HepG2 (cell line): ENCODE data around the gene HDHD3. TPM values are rescaled to one million over a fixed set of nuclear protein-coding genes. Genes with fewer than 3 reads are reported as not detected.

Experiments used
- EP300 ChIP-seq, 3 experiments: sonication (generic) in 1 of 3; formaldehyde crosslinking in 1 of 3; IDR thresholded peaks; 2 replicates each; pipeline versions ENCODE4 v1.5.1 to v1.6.1; 2011 to 2020; ENCODE audit warnings: low read depth in 2 of 3, low read length in 2 of 3, borderline replicate concordance in 1 of 3, improper control_type of control experiment in 1 of 3, mild to moderate bottlenecking in 1 of 3, missing genetic modification reagents in 1 of 3, moderate library complexity in 1 of 3
- KLF16 ChIP-seq, 2 experiments: sonication (generic) in 1 of 2; formaldehyde crosslinking in 1 of 2; IDR thresholded peaks; 2 replicates each; pipeline versions ENCODE4 v1.6.1 to v1.8.0; 2016 to 2023; ENCODE audit warnings: missing genetic modification reagents in 2 of 2, missing compliant biosample characterization in 1 of 2
- ZNF10 ChIP-seq: sonication (generic); formaldehyde crosslinking; IDR thresholded peaks from 2 replicates; pipeline ENCODE4 v1.4.0; 2020; ENCODE audit warnings: mild to moderate bottlenecking, low read depth, missing genetic modification reagents, borderline replicate concordance
- ZNF225 ChIP-seq: sonication (generic); formaldehyde crosslinking; IDR thresholded peaks from 2 replicates; pipeline ENCODE4 v1.4.0; 2020; ENCODE audit warnings: mild to moderate bottlenecking, missing genetic modification reagents
- ZNF318 ChIP-seq: sonication (generic); formaldehyde crosslinking; IDR thresholded peaks from 2 replicates; pipeline ENCODE4 v1.4.0; 2020; ENCODE audit warnings: mild to moderate bottlenecking, missing genetic modification reagents
- ZNF546 ChIP-seq: sonication (generic); formaldehyde crosslinking; conservative IDR thresholded peaks from 2 replicates; pipeline ENCODE4 v1.8.1; 2023; ENCODE audit warnings: mild to moderate bottlenecking, missing genetic modification reagents
- ZNF558 ChIP-seq: sonication (generic); formaldehyde crosslinking; IDR thresholded peaks from 2 replicates; pipeline ENCODE4 v1.9.0; 2022; ENCODE audit warnings: mild to moderate bottlenecking, missing genetic modification reagents, borderline replicate concordance
- ZNF761 ChIP-seq: sonication (generic); formaldehyde crosslinking; conservative IDR thresholded peaks from 2 replicates; pipeline ENCODE4 v1.4.0; 2020; ENCODE audit warnings: mild to moderate bottlenecking, missing genetic modification reagents
- polyA plus RNA-seq, 8 experiments: library from polyadenylated mRNA; depleted of rRNA in 3 of 8; stranded (reverse) in 7 of 8; unstranded in 1 of 8; fragments of >200 nt; fragmentation: Illumina TruSeq in 4 of 8; extraction: Trizol in 4 of 8; gene quantifications; 2 replicates each; pipeline versions ENCODE4 v1.2.1 to v1.2.3, GENCODE V29; 2011 to 2016; ENCODE audit warnings: low read depth in 4 of 8, missing spikeins in 1 of 8, mixed read lengths in 1 of 8; ENCODE audit not compliant: insufficient read depth in 1 of 8
- total RNA-seq, 5 experiments: library from RNA; depleted of rRNA; stranded (reverse); fragments of >200 nt; fragmentation: Illumina TruSeq; extraction: Trizol; gene quantifications; 2 replicates each; pipeline ENCODE4 v1.2.3, GENCODE V29; 2016; ENCODE audit warnings: low read depth in 1 of 5
- TF ChIP-seq, protein P1 (sequence below): sonication (generic); formaldehyde crosslinking; IDR thresholded peaks from 2 replicates; pipeline ENCODE4 v1.5.0; 2020; ENCODE audit warnings: missing genetic modification reagents
- TF ChIP-seq, protein P2 (sequence below): sonication (generic); formaldehyde crosslinking; IDR thresholded peaks from 2 replicates; pipeline ENCODE4 v1.8.0; 2022; ENCODE audit warnings: mild to moderate bottlenecking, missing genetic modification reagents; ENCODE audit not compliant: insufficient replicate concordance
- TF ChIP-seq, protein P3 (sequence below): sonication (generic); formaldehyde crosslinking; IDR thresholded peaks from 2 replicates; pipeline ENCODE4 v1.4.0; 2020; ENCODE audit warnings: mild to moderate bottlenecking, missing genetic modification reagents
- TF ChIP-seq, protein P4 (sequence below): IDR thresholded peaks from 2 replicates; pipeline ENCODE4 v1.6.1; 2016; ENCODE audit warnings: missing compliant biosample characterization, missing genetic modification reagents, borderline replicate concordance
- TF ChIP-seq, protein P5 (sequence below): sonication (generic); formaldehyde crosslinking; IDR thresholded peaks from 2 replicates; pipeline ENCODE4 v1.4.0; 2020; ENCODE audit warnings: missing genetic modification reagents

HDHD3 gene
- total and polyA plus RNA-seq, 2 of the 13 experiments (the other 11 are each of a cell fraction or from before 2014, with no cell fraction given), result 23.1 to 38.5 TPM

DNA sequence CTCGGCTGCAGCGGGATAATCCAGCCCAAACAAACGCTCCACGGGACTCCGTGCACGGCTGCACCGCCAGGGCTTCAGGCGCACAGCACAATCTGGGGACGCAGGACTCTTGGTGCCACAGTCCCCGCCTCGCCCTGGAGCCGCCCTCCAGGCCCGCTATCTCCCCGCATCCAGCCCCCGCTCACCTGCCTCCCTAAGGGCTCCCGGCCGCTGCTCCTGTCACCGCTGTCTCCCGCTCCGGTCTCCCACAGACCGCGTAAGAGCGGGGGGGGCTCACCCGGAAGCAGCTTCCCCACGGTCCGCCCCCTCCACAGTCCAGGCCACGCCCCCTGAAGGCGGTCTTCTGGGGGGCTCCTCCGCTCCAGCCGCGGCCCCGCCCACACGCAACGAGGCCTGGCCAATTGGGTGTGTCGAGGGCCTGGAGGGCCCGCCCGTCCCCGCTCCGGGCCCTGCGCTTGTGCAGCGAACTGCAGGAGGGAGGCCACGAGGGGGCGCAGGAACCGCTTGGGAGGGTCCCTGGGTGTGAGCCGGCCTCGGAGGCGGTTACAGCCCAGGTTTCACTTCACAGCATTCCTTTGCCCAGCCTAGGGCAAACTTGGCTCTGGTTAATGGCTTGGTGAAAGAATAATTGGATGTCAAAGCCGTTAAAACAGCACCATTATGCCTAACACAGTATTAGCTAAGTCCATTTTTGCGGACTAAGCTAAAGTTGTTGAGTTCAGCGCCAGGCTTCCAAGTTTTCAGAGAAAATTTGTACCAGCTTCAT is 24.4 kb upstream of the HDHD3 start, which contains the start of gene ALAD (continued):
- TF ChIP-seq ZNF318 (CRISPR knock-in tag) (no peak), ZNF558 (0 out of 2 replicates have a peak, but pooled peaks have one; percentile 77), ZNF761 (peak; percentile 70; the same call in 1 of the 2 replicates), ZNF225 (0 out of 2 replicates have a peak, but pooled peaks have one; percentile 40), KLF16 (CRISPR knock-in tag; IDR thresholded peaks at IDR 0.05) (peak in 1 of 2 experiments; percentile 90; a peak in 2 of 4 replicates), ZNF546 (CRISPR knock-in tag) (no peak), EP300 (IDR thresholded peaks at IDR 0.05; ENCODE audit: low read depth in 2 of 2, low read length in 2 of 2) (peak in 1 of 2 experiments; percentile 36; a peak in 1 of 4 replicates), EP300 (CRISPR knock-in tag; IDR thresholded peaks at IDR 0.05; ENCODE audit: borderline replicate concordance) (no peak), ZNF10 (CRISPR knock-in tag) (no peak)
- TF ChIP-seq, protein P1, sequence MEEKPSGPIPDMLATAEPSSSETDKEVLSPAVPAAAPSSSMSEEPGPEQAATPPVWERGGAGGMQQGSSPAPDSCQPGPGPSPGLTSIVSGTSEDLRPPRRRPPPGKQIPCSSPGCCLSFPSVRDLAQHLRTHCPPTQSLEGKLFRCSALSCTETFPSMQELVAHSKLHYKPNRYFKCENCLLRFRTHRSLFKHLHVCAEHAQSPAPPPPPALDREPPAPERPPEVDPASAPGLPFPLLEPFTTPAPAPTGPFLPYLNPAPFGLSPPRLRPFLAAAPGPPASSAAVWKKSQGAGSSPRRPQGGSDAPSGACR (CRISPR knock-in tag), result no peak
- TF ChIP-seq, protein P2, sequence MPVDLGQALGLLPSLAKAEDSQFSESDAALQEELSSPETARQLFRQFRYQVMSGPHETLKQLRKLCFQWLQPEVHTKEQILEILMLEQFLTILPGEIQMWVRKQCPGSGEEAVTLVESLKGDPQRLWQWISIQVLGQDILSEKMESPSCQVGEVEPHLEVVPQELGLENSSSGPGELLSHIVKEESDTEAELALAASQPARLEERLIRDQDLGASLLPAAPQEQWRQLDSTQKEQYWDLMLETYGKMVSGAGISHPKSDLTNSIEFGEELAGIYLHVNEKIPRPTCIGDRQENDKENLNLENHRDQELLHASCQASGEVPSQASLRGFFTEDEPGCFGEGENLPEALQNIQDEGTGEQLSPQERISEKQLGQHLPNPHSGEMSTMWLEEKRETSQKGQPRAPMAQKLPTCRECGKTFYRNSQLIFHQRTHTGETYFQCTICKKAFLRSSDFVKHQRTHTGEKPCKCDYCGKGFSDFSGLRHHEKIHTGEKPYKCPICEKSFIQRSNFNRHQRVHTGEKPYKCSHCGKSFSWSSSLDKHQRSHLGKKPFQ (CRISPR knock-in tag), result peak; percentile 83
- TF ChIP-seq, protein P3, sequence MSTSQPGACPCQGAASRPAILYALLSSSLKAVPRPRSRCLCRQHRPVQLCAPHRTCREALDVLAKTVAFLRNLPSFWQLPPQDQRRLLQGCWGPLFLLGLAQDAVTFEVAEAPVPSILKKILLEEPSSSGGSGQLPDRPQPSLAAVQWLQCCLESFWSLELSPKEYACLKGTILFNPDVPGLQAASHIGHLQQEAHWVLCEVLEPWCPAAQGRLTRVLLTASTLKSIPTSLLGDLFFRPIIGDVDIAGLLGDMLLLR (CRISPR knock-in tag), result peak; percentile 78
- TF ChIP-seq, protein P4, sequence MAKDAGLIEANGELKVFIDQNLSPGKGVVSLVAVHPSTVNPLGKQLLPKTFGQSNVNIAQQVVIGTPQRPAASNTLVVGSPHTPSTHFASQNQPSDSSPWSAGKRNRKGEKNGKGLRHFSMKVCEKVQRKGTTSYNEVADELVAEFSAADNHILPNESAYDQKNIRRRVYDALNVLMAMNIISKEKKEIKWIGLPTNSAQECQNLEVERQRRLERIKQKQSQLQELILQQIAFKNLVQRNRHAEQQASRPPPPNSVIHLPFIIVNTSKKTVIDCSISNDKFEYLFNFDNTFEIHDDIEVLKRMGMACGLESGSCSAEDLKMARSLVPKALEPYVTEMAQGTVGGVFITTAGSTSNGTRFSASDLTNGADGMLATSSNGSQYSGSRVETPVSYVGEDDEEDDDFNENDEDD (CRISPR knock-in tag), result peak; percentile 36; the same call in 1 of the 2 replicates
- TF ChIP-seq, protein P5, sequence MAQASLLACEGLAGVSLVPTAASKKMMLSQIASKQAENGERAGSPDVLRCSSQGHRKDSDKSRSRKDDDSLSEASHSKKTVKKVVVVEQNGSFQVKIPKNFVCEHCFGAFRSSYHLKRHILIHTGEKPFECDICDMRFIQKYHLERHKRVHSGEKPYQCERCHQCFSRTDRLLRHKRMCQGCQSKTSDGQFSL (CRISPR knock-in tag), result peak; percentile 95
